Measurements from ENCODE around the gene APBA2.

DNA sequence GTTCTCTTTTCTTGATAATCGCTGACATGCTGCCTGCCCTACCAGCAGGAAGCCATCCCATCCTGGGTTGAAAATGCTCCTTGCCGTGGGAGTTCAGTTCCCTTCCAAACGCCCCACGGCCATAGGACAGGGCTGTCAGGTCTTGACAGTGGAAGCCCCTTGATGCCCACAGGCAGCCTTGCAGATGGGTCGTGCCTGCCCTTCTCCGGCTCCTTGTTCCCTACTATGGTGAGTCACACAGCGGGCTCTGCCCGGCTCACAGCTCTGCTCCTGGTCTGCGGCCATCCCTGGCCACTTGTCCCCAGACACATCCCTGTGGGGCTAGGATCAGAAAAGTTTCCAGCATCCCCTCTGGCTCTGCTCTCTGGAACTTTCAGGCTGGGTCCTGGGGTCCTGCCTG, 6.2 kb upstream of the APBA2 start:
- TF ChIP-seq, protein P1, sequence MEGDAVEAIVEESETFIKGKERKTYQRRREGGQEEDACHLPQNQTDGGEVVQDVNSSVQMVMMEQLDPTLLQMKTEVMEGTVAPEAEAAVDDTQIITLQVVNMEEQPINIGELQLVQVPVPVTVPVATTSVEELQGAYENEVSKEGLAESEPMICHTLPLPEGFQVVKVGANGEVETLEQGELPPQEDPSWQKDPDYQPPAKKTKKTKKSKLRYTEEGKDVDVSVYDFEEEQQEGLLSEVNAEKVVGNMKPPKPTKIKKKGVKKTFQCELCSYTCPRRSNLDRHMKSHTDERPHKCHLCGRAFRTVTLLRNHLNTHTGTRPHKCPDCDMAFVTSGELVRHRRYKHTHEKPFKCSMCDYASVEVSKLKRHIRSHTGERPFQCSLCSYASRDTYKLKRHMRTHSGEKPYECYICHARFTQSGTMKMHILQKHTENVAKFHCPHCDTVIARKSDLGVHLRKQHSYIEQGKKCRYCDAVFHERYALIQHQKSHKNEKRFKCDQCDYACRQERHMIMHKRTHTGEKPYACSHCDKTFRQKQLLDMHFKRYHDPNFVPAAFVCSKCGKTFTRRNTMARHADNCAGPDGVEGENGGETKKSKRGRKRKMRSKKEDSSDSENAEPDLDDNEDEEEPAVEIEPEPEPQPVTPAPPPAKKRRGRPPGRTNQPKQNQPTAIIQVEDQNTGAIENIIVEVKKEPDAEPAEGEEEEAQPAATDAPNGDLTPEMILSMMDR (IDR thresholded peaks at IDR 0.05) = no peak
- TF ChIP-seq POLR2A (IDR thresholded peaks at IDR 0.05) (no peak), EP300 (IDR thresholded peaks at IDR 0.05; ENCODE audit: low read depth) (no peak), POLR2AphosphoS5 (IDR thresholded peaks at IDR 0.05) (no peak)

All from transverse colon (tissue), 4 donors.